CD4-positive, alpha-beta T cell treated with Interleukin-6 for 4 hours (primary cell): ENCODE measurements around the gene DCAF8L2.
A peak's percentile ranks its signal among the peaks of the same experiment; 100 is the strongest.
"Not testable (repeated sequence)": the region's sequence is repeated elsewhere in the genome, so short reads cannot be mapped to it uniquely, and the experiment has no call there.

ENCODE experiments used
- DNase-seq: peaks from one replicate; pipeline ENCODE4 v3.0.0-alpha.2; 2020; ENCODE audit warnings: mixed read lengths

The DCAF8L2 gene

DNA sequence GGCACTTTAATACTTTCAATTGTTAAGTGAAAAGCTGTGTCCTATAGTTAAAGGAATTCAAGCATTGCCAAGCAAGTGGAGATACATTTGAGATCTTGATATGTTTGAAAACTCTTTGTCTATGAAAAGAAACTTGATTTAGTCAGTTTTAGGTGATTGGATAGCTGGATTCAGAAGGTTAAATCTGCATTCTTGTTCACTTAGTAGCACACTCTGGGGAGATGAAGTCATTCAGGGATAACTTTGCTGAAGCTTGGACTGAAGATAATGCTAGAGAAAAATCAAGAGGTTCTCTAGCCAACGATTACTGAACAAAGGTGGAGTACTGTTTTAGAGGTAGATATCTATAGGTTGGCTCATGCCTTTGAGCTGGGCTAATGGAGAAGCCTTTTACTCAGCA lies 90.6 kb downstream of the DCAF8L2 start:
- DNase-seq, result no peak

DNA sequence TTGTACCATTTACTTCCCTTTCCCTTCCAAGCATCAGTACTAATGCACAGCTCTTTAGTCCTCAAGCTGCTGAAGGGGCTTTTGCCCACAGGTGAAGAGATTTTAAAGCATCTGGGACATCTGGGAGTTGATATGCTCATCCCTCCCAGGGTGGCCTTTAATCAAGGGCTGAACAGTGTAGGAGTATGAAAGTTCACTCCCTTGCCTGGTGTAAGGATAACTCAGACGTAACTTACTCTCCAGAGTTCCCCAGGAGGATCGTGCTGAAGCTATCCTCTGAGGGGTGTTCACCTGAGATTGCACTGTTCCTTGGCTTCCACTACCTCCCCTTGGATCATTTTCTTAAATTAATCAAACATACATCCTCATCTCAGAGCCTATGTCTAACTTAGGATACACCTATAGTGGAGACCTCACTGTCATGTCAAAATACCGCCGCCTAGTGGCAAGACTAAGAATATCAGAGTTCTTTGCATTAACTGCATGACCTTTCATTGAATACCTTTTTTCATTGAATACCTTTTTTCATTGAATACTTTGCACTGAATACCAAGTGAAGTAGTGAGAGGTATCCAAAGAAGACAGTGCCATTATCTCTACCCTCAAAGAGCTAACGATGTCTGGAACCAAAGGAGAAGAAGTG lies 93.5 kb downstream of the DCAF8L2 start:
- peak; percentile 1 for DNase-seq

DNA sequence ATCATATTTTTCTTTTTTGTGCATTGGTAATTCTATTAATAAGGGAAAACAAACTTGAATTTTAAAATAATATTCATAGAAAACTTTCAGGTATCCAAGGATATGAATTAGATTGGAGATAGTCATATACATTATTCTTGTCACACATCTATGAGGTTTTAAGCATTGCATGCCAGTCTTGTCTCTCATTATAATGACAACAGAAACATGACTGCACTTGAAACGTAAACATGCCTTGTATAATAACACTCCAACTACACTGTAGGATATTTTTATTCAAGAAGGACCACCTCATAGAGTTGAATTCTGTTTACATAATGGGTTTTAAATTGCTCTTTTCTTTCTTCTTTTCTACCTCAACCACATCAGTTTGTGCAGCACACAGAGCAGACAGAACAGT lies 104.5 kb downstream of the DCAF8L2 start:
- DNase-seq, result no peak

DNA sequence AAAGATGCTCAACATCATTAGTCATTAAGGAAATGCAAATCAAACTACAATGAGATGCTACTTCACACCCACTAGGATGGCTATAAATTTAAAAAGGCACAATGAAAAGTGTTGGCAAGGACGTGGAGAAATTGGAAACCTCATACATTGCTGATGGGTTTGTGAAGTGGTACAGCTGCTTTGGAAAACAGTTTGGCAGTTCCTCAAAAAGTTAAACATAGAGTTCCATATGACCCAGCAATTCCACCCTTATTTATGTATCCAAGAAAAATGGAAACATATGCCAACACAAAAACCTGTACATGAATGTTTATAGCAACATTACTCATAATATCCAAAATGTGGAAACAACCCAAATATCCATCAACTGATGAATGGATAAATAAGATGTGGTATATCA lies 116.4 kb downstream of the DCAF8L2 start:
- no peak for DNase-seq

DNA sequence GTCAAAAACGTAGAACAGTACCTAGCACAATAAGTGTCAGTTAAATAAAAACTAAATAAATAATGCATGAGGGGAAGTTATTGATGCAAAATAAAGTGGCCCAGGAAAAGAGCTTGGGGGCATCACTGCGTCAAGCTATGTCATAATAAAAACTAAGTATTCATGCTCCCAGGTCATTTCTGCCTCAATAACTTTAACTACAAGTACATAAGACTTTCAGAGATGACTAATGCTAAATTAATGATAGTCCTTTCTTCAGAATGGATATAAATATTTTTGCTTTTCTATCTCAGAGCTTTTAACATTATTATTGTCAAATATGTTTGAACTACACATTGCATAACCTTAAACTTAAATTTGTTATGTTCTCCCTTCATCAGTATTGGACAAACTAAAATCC lies 125.5 kb downstream of the DCAF8L2 start:
- no peak for DNase-seq

DNA sequence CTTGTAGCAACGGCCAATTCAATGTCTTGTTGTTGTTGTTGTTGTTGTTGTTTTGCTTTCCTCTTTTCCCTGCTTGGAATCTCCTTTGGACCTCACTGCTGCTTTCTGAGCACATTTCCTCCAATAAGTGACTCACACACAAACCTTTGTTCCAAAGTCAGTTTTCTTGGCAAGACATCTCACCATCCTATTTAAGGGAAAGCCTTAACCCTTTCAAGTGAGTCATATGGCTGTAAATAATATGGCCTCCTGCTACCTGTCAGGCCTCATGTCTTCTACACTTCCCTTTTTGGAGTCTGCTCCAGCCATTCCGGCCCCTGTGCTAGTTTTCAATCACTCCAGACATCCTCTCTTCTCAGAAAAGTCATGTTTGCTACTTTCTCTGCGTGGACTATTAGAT lies 138.1 kb downstream of the DCAF8L2 start:
- DNase-seq, result no peak

DNA sequence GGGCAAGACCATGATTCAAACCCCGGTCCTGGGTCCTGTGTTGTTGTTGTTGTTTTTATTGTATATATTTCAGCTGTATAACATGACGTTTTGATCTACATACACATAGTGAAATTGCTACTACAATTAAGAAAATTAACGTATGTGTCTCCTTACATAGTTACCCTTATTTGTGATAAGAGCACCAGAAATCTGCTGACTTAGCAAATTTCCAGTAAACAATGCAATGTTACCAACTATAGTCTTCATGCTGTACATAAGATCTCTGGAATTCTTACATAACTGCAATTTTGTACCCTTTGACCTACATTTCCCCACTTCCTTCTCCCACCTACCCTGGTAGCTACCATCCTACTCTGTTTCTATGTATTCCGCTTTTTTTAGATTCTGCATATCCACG lies 141.8 kb downstream of the DCAF8L2 start:
- no peak for DNase-seq

DNA sequence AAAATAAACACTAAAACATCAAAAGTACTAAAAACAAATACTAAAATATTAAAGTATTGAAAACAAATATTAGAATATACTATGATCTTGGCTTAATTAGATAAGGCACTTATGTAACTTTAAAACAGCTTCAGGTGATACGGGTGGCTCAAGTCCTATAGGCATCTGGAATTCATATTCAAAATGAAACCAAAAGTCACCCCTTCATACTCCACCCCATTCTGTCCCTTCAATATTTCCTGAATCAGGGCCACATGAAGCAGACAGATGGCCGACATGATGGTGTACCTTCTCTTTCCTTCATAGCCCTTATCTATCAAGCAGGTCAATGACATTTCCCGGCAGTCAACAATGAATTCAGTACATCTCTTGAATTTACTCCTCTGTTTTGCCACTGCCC lies 145.8 kb downstream of the DCAF8L2 start:
- DNase-seq, result no peak

DNA sequence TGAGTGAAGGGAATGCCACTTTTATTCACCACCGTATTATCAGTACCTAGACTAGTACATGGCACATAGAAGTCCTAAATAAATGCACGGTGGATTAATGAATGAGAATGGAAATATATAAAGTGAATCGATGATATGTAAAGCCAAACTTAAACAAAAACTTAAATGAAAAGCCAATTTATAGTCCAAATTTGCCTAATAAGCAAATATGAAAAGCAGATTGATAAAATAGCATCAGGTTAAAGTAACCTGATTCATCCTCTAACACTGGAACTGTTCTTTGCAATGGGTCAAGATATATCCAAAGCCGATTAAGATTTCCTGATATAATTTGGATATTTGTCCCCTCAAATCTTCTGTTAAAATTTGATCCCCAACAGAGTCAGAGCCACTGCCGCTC lies 150.8 kb downstream of the DCAF8L2 start:
- no peak for DNase-seq

DNA sequence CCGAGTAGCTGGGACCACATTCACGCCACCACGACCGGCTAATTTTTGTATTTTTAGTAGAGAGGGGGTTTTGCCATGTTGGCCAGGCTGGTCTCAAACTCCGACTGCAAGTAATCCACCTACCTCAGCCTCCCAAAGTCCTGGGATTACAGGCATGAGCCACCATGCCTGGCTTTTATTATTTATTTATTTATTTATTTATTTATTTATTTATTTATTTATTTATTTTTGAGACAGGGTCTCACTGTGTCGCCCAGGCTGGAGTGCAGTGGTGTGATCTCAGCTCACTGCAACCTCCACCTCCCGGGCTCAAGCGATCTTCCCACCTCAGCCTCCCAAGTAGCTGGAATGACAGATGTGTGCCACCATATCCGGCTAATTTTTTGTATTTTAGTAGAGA lies 153.4 kb downstream of the DCAF8L2 start:
- not testable (repeated sequence) for DNase-seq

DNA sequence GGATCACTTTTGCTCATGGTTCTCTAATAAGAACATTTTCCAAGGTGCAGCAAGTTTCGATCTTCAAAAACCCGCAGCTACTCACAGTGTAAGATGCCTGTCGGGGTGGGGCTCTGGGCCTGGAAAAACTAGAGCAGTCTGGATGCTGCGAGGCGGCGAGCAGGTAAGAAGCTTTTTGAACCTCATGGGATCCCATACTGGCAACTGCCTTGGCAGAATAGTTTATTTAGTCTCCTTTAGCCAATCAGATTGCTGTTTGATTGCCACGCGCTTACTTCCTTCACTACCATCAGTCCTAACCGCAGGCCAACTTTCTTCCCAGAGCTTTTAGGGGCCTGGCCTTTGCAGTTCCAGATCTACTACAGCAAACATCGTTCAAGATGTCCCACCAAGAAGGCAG lies 156.4 kb downstream of the DCAF8L2 start:
- DNase-seq, result no peak

DNA sequence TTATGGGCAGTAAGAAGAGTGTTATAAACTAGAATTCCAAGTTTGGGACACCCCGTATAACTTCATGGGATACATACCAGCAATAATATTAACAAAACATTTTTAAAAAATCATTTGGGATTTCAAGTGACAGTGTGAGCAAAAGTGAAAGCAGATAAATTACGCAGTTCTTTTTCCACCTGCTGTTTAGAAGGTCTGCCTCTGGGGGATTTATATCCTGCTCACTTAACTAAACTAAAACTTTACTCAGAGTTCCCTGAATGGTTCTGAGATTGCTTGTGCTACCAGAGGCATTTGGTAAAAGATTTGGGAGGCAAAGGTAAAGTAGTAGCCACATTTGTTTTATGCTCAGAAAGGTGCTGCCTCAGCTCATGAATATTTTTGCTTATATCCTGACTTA lies 160.2 kb downstream of the DCAF8L2 start:
- DNase-seq, result not testable (repeated sequence)

DNA sequence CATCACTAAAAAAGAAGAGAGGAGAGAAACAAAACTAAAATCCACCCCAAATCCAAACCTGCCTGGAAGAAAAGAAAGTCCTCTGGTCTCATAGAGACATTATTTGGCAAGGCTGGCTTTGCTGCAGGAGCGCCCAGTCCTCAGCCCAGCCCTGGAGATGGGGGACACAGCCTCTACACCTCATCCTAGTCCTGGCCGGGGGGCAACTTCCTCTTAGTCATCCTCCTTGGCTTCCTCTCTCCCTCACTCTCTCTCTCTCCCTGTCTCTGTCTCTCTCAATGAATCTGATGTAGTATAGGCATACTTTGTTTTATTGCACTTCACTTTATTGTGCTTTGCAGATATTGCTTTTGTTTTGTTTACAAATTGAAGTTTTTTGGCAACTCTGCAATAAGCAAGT lies 161.8 kb downstream of the DCAF8L2 start:
- DNase-seq, result no peak

DNA sequence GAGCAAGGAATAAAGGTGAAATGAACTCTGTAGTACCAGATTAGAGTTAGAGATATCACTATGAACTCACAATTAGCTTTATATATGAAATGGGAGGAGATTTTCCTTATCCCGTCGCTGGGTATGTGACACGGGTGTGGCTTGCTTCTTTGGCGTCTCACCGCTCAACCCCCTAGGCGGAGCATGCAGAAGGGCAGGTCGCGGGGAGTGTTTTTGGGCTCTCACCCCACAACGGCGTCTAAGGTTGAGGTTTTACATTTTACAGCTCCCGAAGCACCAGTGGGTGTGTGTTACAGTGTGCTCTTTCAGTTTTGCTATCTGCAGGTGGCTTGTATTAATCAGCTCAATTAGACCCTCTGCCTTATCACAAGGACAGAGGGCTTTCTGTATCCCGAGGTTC lies 175.6 kb downstream of the DCAF8L2 start:
- DNase-seq, result no peak

DNA sequence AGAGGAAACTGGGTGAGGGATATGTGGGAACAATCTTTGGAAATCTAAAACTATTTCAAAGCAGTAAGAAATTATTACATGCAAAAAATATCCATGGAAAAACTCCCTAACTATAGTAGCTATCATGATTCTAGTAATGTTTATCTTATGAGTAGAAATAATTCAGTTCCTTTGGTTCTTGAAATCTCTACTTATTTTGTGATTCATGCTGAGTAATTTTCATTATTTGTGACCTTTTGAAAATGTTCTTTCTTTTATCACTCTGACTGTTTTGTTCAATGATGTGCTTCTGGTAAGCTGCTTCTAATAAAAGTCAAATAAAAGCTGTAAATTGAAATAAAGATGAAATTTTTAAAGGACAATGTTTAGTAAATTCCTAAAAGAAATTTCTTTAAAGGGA lies 177.2 kb downstream of the DCAF8L2 start:
- no peak for DNase-seq

DNA sequence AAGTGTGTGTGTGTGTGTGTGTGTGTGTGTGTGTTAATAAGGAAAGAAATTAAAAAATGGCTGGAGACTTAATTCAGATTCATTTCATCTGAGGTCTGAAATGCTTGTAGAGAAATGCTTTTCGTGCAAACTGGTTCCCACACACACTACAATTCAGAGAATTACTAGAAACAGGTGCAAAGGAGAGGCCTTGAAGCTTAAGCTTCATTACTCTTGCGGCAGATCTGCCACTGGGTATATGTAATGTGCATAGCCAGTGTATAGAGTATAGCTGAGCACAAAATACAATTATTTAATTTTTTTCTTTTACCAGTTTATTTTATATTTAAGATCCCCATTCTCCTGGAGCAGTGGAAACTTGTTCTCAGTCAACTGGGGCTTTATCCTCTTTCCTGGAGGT lies 185.8 kb downstream of the DCAF8L2 start:
- no peak for DNase-seq

DNA sequence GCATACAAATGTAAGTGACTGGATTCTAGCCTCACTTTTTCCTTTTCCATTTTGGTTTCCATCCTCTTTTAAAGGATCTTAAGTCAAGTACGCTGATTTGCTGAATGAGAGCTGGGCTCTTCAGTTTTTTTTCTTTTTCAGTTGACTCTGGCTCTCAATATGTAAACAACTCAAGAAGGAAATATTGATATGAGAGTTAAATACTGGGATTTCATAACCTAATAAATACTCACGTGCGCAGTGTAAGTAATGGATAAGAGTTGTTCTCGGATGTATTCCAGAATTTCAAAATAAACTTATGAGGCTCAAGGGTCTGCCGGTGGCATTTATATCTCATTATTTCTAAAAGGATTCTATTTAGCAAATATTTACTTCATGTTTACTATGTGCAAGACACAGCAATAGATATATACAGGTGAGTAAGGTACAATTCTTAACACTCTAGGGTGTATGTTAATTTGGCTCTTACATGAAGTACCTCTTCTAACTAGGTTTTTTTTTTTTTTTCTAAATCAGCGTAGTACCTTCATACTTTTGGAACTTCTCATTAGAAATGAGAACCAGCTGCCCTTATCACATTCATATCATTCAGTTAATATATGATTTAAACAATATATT lies 206.6 kb downstream of the DCAF8L2 start:
- DNase-seq, result no peak

DNA sequence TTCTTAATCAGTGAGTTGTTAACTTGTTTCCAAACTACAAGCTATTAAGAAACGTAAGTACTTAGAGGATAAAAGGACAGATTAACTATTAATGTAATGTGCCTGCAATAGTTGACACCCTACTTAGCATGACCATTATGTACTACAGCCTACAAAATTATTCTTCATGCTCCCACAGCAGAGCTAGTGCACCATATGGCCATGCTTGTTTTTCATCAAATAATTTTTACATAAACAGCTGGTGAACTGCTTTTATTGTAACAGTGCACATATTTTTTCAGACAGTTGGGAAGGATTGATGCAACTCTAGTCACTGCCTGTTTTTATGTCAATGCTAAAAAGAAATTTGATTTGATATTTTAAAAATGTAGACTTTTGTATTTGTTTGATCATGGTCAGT lies 207.4 kb downstream of the DCAF8L2 start:
- DNase-seq, result no peak
